Stimulated activated CD8-positive, alpha-beta memory T cell treated with anti-CD3 and anti-CD28 coated beads, Interleukin-7, amount 100 ng/mL, for 48 hours (primary cell): ENCODE measurements around the gene AHCYL2.
"Not testable (repeated sequence)": the region's sequence is repeated elsewhere in the genome, so short reads cannot be mapped to it uniquely, and the experiment has no call there.

Source experiments
- DNase-seq, 2 donors: peaks; one replicate each; pipeline ENCODE4 v3.0.0-alpha.2; 2020; ENCODE audit warnings: low read depth in 1 of 2; ENCODE audit errors: extremely low read depth in 1 of 2

AHCYL2 gene

DNA sequence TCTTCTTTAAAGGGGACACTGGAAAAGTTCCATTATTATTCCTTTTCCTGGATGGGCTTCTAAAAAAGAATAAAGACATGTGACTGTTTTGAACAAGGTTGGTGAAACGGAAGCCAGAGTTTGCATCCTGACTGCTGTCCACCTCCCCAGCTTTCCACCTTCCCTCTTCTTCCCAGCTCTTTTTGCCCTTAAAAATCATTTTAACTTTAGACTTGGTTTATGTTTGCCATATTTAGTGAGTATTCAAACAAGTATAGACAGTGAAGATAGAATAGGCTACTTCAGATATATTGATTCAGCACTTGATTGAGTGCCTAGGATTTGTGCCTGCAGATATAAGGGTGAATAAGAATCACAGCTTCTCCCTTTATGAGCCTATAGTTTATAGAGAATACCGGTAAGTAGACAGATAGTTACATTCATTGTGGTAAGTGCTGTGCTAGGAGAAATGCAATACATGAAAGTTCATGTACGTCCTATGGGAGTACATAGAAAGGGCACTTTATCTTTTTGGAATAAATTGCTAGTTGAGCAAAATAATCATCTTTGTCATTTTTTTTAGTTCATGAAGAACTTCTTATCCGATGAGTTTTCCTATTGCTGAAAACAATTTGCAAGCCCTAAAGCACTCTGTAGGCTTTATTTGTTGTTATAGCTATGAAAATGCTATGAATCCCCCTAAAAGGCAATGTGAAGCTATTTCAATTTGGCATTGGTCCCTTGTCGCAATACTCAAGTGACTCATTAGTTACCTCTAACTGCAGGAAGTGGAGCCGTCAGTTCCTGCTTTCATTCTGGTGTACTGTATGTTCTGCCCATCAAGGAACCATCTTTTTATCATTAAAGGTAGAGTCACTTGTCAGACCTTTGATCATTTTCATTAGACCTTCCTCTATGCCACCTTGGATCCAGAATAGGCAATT, 152.2 kb downstream of the AHCYL2 start:
- DNase-seq, result no peak

DNA sequence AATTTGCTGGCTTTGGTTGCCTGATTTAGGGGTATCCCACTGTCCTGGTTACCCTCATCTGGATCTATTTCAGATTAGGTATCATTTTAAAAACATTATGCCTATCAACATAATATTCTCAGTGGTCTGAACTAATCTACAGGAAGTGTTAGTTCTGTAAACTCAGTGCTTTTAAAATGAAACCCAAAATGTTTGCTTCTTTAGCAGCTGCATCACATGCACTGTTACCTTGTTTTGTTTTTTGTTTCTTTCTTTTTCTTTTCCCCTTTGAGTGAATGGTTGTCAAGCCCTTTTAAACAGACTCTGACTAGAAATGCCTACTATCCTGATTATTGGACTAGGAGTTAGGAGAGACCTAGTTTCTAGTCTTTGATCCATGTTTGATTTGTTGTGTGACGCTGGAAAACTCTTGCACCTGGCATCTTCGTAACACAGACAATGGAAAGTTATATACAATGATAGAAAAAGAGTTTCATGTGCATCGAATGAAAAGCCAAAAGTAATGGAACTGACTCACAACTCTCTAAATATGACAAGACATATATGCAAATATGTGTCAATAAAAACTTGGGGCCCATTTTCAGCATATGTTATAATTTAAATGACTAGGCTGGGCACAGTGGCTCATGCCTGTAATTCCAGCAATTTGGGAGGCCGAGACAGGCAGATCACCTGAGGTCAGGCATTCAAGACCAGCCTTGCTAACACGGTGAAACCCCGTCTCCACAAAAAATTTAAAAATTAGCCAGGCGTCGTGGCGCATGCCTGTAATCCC, 157.1 kb downstream of the AHCYL2 start:
- DNase-seq, result no peak

DNA sequence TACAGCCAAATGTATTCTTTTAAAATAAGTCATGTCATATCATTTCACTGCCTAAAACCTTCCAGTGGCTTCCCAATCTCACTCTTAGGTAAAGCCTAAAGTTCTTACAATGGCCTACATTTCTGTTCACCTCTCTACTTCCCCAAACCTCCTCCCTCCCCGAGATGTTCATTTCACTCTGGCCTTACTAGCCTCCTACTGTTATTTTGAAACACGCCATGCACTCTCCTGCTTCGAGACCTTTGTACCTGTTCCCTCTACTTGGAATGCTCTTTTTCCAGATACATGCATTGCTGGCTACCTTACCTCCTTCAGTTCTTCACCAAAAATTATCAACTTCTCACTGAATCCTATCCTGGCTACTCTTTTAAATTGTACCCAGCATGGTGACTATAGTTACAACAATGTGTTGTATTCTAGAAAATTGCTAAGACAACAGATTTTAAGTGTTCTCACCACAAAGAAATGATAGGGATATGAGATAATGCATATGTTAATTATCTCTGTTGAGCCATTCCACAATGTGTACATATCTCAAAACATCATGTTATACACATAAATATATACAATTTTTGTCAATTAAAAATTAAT, 158.8 kb downstream of the AHCYL2 start:
- no peak for DNase-seq

DNA sequence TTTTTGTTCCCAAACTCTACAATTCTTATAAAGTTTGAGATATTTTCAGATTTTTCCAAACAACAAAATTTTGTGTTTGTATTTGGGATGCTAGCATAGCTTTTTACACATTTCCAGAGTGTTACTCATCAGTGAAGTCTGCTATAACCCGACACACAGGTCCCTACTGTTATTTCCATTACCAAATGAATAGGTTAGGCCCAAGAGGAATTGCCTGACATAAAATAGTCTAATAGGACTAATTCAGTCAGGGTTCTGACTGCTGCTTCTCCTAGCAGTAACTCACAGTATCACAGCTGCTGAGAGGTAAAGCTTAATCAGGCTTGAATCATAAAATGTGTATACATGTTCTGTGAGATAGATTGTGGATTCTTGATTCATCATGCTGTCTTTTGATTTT, 160.3 kb downstream of the AHCYL2 start:
- DNase-seq, result no peak

DNA sequence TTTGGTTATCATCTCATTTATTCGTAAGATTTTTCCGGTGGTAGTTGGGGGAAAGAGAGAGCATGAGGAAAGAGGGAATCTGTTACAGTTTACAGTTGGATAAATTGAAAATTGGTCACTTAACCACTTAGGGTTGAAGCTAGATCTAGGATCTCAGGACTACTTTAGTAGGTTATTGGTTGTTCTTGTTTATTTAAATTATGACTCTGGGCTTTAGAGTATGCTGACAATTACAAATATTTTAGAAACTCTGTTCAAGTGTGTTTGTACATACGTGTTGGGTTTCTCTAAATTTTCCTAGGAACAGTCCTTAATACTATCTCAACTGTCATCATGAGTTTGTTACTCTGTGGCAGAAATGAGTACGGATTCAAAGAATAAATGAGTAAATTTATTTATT, 160.8 kb downstream of the AHCYL2 start:
- no peak for DNase-seq

DNA sequence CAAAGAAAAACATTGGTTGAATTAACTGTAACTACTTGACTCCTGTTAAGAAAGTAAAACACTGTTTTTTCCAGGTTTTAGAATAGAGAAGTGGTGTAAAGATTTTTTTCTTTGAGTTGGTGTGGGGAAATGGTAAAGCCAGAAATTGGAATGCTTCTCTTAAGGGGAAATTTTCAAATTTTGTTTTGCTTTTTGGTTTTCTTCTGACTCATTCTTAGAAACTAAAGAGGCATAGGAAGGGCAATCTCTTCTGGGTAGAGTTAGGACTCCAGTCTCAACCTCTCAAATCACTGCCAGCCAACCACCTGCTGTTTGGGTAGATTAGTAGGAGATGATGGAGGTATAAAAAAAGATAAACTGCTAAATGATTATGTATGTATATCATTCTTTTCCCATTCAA, 161.7 kb downstream of the AHCYL2 start:
- DNase-seq, result no peak

DNA sequence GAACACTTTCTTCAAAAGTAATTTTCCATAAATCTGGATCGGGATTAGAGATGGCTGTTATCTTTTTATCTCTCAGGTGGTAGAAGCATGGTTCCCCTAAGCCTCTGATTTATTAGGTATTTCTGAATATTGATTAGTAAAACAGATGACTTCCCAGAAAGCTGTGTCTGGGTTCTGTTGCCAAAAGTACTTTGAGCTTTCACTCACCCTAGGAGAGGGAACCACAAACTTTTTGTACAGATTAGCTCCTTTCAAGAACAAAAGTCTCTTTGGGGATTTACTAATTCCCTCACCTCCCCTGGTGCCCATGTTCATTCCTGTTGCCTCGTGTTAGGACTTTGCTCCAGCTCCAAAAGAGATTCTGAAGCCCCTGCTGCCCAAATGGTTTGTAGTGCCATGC, 162.7 kb downstream of the AHCYL2 start:
- no peak for DNase-seq

DNA sequence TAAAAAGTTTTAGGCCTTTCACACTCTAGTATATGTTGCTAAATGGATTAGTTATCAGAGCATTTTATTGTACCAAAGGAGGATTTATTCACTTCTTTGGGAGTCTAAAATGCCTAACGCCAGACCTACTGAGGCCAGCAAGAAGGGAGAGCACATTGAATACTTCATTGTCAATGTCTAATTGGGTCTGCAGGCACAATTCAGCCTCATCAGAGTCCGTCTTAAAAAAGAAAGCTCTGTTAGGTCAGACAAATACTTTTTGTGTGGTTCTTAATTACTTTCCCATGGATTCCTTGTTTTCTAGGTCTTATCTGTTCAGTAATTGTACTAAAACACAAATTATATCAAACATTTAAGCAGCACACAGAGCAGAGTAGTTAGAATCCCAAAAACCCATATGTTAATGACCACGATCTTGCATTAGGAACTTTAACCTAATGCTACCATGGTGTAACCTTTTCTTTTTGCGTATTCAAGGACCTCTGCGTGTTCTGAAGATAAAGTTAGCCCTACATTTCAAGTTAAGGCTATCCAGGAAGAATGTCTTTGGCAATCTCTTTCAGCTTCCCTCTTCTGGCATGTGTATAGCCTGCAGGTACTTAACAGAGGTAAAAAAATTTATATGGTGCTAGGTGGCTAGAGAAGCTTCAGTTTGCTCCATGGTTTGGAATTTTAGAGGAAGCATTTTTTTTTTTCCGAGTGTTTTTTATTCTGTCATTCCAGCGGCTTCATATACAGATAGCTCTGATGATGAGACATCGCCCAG, 163.7 kb downstream of the AHCYL2 start:
- no peak for DNase-seq

DNA sequence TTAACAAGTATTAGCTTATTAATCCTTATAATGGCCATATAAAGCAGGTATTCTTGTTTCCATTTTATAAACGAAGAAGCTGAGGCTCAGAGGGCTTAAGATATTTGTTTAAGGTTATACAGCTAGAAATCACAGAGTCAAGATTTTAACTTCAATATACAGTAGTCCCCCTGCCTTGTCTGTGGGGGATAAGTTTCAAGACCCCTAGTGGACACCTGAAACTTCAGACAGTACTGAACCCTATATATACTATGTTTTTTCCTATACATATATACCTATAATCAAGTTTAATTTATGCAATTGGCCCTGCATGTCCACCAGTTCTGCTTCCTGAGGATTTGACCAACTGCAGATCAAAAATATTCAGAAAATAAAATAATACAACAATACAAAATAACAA, 165.0 kb downstream of the AHCYL2 start:
- no peak for DNase-seq

DNA sequence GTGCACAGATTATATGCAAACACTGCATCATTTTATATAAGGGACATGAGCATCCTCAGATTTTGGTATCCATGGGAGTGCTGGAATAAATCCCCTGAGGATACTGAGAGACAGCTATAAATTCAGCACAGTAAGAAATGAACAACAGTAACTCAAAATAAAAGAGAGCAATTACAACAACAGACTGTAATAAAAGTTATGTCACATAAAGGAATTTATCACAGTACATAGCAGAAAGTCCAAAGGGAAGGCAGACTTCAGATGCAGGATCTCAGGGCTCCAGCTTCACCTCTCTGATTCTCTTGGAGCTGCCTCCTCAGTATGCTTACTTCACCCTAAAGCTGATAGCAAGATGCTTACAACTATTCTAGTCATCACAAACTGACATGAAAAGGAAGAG, 165.5 kb downstream of the AHCYL2 start:
- no peak for DNase-seq

DNA sequence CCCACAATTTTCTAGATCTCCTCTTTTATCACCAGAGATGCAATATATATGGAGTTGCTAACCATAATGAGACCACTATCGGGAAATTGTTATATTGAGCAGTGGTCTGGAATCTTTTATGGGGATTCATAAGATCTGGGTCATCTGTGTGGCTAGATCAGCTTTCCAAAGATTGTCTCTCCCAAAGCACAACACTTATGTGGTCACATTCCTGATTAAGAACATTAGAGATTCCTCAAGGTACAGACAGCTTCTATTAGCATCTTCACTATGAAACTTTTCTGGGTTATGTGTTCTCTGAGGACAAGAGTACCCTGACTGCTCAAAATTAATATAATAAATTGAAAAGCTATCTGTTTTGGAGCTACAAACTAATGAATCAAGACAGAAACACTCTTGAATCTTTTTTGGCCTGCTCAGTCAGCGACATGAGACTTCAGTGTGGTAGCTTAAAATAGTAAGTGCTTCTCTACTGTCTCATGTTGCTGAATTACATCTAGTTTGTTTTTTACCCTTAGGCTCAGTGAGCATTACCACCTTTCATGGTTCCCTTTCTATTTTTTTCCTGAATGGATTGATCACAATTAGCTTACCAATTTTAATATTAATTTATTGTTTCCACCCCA, 166.8 kb downstream of the AHCYL2 start:
- DNase-seq, result no peak

DNA sequence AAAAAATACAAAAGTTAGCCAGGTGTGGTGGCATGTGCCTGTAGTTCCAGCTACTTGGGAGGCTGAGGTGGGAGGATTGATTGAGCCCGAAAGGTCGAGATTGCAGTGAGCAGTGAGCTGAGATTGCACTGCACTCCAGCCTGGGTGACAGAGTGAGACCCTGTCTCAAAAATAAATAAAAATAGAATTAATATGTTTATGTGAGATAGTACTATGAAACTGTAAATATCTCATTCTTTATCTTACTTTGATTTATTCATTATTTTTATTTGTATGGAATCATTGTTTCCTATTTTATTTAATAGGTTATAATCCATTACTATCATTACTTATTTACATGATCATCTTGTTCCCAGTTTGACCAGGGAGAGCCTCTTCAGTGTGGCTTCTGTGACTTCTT, 168.4 kb downstream of the AHCYL2 start:
- no peak for DNase-seq

DNA sequence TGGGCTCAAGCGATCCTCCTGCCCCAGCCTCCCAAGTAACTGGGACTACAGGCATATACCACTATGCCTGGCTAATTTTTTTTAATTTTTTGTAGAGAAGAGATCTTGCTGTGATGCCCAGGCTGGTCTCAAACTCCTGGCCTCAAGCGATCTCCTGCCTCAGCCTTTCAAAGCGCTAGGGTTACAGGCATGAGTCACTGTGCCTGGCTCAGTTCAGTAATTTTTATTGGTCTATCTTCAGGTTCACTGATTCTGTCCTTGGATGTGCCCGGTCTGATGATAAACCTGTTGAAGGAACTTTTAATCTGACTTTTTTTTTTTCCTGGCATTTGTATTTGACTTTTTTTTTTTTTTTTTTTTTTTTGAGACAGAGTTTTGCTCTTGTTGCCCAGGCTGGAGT, 169.3 kb downstream of the AHCYL2 start:
- no peak for DNase-seq

DNA sequence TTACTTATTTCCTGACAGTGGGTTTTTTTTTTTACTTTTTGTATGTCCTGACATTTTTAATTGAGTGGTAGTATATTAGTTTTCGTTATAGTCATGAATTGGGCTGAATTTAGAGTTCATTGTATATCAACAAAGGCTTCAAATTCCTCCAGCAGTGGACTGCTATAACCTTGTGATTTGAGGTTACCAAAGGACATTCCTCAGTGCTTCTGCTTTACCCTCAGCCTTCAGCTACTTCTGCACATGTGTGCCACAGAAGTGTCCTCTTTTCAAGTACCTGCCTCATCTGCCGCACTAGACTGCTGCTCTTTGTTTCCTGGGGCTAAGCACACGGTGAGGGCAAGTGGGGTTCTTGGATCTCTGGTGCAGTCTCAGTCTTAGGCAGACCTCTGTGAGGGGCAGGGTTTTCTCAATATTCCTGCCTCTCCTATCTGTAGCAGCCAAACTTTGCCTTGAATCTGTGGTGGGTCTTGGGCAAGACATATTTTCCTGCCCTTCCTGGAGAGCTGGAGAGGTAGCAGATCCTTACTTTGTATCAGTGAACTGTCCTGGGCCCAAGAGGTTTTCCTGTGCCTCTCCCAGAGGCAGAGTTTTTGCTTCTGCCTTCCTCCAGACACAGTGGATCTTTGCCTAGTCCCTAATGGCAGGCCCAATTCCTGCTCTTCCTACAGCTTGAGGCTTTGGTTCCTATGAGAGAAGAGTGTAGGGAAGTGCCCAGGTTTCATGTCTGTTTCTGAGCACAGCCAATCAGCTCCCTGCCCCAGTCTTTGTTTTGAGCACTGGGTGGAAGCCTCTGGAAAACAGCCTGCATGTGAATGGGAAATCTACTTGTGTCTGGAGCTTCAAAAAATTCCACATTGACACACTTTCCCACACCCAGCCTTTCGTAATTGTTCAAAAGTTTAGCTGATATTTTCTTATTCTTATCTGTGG, 170.4 kb downstream of the AHCYL2 start:
- DNase-seq, result no peak

DNA sequence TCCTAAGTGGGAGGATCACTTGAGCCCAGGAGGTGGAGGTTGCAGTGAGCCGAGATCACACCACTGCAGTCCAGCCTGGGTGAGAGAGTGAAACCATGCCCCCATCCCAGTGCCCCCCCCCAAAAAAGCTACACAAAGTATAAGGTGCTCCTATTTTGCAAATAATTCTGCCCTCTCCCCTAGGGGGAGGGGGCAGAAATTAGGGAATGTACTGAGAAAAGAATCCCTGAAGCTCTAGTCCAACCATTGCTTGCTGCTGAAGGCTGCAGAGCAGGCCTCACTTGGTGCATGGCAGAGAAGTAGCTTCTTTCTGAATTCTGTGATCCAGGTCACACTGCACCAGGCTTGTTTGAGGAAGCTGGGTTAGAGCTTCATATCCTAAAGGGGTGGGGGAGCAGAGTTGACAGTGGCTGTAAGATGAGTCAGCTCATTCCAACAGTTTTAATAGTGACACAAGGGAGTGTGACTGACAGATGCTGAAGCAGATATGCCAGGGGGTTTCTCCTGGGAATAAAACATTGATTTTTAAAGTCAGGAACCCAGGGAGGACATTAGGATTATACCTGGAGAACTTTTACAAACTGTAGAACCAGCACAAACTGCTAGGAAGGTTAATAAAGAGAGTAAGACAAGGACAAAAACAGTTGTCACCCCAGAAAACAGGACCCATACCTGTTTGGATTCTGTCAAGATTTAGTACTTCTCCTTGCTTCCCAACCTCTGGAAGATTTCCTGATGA, 176.6 kb downstream of the AHCYL2 start:
- DNase-seq, result no peak

DNA sequence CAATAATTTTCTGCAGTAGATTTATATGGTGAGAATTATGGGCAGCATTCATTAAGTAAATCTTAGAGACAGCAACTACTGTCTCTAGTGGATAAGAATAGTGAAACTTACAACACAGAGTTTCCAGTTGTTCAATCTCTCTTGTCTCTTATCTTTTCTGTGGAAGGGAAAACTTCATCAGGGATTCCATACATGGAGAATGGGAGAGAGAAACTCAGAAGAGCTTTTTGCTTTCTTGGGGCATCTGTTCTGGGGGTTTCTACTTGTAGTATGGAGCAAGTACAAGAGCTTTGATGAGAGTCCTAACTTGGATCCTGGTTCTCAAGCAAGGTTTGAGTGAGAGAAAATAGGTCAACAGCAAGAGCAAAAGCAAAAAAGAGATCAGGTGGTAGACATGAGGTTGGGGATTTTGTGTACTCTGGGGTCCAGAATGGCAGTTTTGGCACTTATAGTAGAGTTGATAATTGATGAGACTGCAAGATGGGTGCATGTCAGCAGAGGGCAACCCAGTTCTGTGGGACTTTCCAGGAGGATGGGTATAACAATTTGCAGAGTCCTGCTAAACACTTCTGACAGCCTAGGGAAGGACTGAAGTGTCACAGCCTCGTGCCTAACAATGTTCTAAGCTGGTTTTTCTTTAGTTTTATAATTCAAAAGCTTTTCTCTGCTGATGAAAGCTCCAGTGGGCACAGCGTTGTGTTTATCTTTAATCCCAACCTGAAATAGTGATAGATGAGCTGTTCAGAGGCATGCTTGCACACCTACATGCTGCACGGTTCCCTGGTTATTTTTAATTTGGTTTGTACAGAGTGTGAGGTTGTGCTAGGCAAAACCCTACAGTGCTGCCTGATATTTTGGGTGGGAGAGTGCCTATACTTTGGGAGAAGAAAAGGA, 177.4 kb downstream of the AHCYL2 start:
- DNase-seq, result peak; percentile 1 to 9

DNA sequence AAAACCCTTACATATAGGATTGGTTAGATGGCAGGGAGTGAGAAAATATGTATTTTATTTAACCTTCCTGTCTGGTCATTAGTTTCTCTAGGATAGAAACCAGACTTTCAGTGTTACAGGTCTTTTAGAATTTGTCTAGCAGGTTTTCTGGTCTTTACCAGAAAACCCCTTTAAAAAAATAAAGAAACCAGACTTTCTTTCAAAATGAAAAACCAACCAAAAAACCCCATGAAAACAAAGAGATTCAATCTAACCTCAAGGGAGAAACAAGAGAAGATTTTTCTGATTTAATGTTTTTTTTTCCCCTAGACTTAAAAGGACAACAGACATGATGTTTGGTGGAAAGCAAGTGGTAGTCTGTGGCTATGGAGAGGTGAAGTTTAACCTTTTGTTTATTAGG, 180.7 kb downstream of the AHCYL2 start:
- no peak for DNase-seq

DNA sequence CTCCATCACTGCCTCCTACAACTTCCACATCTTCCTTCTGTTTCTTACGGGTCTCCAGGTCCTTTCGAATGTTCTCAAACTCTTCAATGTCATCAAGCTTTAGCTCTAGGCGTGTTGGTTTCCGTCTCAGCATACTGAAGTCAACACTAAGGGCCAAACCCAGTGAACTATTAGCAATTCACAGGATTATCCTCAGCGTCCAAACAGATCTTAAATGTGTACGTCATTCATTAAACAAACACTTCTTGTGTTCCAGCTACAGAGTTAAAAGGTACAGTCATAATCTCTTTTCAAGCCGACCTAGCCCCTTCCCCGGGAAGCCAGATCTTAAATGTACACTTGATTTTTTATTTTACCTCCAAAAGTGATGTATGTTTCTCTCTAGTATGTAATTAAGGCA, 185.4 kb downstream of the AHCYL2 start:
- DNase-seq, result not testable (repeated sequence)
